ENCODE measurements around the gene MCRIP1.

The MCRIP1 gene

GRCh38 chr17:81865358-81865732 is 32.3 kb upstream of the MCRIP1 start:
- H3K9me3 ChIP-seq (ENCODE audit: control insufficient read depth, low read length): no peaks in the 10 kb centered on the region
- H4K8ac ChIP-seq (ENCODE audit: low read length): peak overlapping the region; percentile 62
- peaks cover 63% of the 10 kb centered on the region for H3K4me1 ChIP-seq (ENCODE audit: control insufficient read depth, insufficient read depth, low read depth, low read length)
- peaks cover 41 to 64% of the 10 kb centered on the region in 2 experiments for H3K36me3 ChIP-seq (ENCODE audit: control insufficient read depth in 1 of 2, insufficient read depth in 2 of 2, low read depth in 1 of 2, low read length in 2 of 2)
- H3K23ac ChIP-seq (ENCODE audit: low read length in 2 of 2): no peak overlapping the region
- over 99% methylated on average over 8 of the region's 8 CpGs for WGBS
- H3K79me1 ChIP-seq (replicated peaks; ENCODE audit: low read length, poor library complexity, severe bottlenecking): peaks cover 10% of the 10 kb centered on the region
- H2BK12ac ChIP-seq (ENCODE audit: low read length in 2 of 2): no peak overlapping the region
- H3K18ac ChIP-seq (ENCODE audit: low read depth in 1 of 2, low read length in 2 of 2): no peak overlapping the region
- H3K14ac ChIP-seq (ENCODE audit: low read length in 2 of 2): no peak overlapping the region
- H2BK5ac ChIP-seq (ENCODE audit: low read depth, low read length, poor library complexity, severe bottlenecking): no peak overlapping the region
- H4K91ac ChIP-seq (ENCODE audit: low read length): no peak overlapping the region
- no peak overlapping the region for H2BK120ac ChIP-seq (ENCODE audit: low read depth, low read length)
- H3K27me3 ChIP-seq (ENCODE audit: control insufficient read depth in 1 of 2, insufficient read depth in 1 of 2, low read length in 2 of 2): no peaks in the 10 kb centered on the region
- H3K4me3 ChIP-seq (ENCODE audit: insufficient read depth in 1 of 2, low read depth in 1 of 2, low read length in 2 of 2): no peak overlapping the region
- H2AK5ac ChIP-seq (ENCODE audit: low read length, severe bottlenecking): no peak overlapping the region
- no peak overlapping the region for H3K27ac ChIP-seq (ENCODE audit: low read length, poor library complexity, severe bottlenecking)
- DNase-seq: no peak
- no peak overlapping the region for H2BK15ac ChIP-seq (ENCODE audit: low read depth, poor library complexity, severe bottlenecking)
- no peak overlapping the region for H3K4me2 ChIP-seq (ENCODE audit: low read length, poor library complexity, severe bottlenecking)
- no peak overlapping the region for H2AFZ ChIP-seq (ENCODE audit: low read depth, low read length)
- H3K9ac ChIP-seq (ENCODE audit: low read length): no peak overlapping the region
- H3K4ac ChIP-seq (ENCODE audit: low read depth in 1 of 2, low read length in 2 of 2): no peak overlapping the region

GRCh38 chr17:81863833-81864768 is 31.0 kb upstream of the MCRIP1 start:
- Histone ChIP-seq H3K27ac (ENCODE audit: low read length, poor library complexity, severe bottlenecking) (no peak overlapping the region), H3K9me3 (ENCODE audit: control insufficient read depth, low read length) (no peaks in the 10 kb centered on the region), H3K4me2 (ENCODE audit: low read length, poor library complexity, severe bottlenecking) (no peak overlapping the region), H2BK15ac (ENCODE audit: low read depth, poor library complexity, severe bottlenecking) (peak overlapping the region; percentile 52), H3K79me1 (replicated peaks; ENCODE audit: low read length, poor library complexity, severe bottlenecking) (peaks cover 10% of the 10 kb centered on the region), H3K9ac (ENCODE audit: low read length) (peak overlapping the region; percentile 32), H3K4ac (ENCODE audit: low read depth in 1 of 2, low read length in 2 of 2) (no peak overlapping the region), H3K14ac (ENCODE audit: low read length in 2 of 2) (no peak overlapping the region), H2BK12ac (ENCODE audit: low read length in 2 of 2) (no peak overlapping the region), H3K23ac (ENCODE audit: low read length in 2 of 2) (peak overlapping the region in 1 of 2 experiments; percentile 47), H4K8ac (ENCODE audit: low read length) (no peak overlapping the region), H2BK120ac (ENCODE audit: low read depth, low read length) (no peak overlapping the region), H3K4me1 (ENCODE audit: control insufficient read depth, insufficient read depth, low read depth, low read length) (peaks cover 56% of the 10 kb centered on the region), H3K36me3 (ENCODE audit: control insufficient read depth in 1 of 2, insufficient read depth in 2 of 2, low read depth in 1 of 2, low read length in 2 of 2) (peaks cover 36 to 56% of the 10 kb centered on the region in 2 experiments), H2AFZ (ENCODE audit: low read depth, low read length) (no peak overlapping the region), H3K4me3 (ENCODE audit: insufficient read depth in 1 of 2, low read depth in 1 of 2, low read length in 2 of 2) (no peak overlapping the region), H3K27me3 (ENCODE audit: control insufficient read depth in 1 of 2, insufficient read depth in 1 of 2, low read length in 2 of 2) (no peaks in the 10 kb centered on the region), H2AK5ac (ENCODE audit: low read length, severe bottlenecking) (no peak overlapping the region), H2BK5ac (ENCODE audit: low read depth, low read length, poor library complexity, severe bottlenecking) (no peak overlapping the region), H4K91ac (ENCODE audit: low read length) (no peak overlapping the region), H3K18ac (ENCODE audit: low read depth in 1 of 2, low read length in 2 of 2) (no peak overlapping the region)
- DNase-seq: no peak
- WGBS: 96% methylated on average over 9 of the region's 9 CpGs

- H3K4me1 ChIP-seq (ENCODE audit: control insufficient read depth, insufficient read depth, low read depth, low read length): peaks cover 57% of the 10 kb centered on the region
- no peak overlapping the region for H3K18ac ChIP-seq (ENCODE audit: low read depth in 1 of 2, low read length in 2 of 2)
- H2BK12ac ChIP-seq (ENCODE audit: low read length in 2 of 2): no peak overlapping the region
- no peak overlapping the region for H2AFZ ChIP-seq (ENCODE audit: low read depth, low read length)
- no peak overlapping the region for H3K4me3 ChIP-seq (ENCODE audit: insufficient read depth in 1 of 2, low read depth in 1 of 2, low read length in 2 of 2)
- DNase-seq: peak; percentile 20
- H4K8ac ChIP-seq (ENCODE audit: low read length): no peak overlapping the region
- no peaks in the 10 kb centered on the region for H3K9me3 ChIP-seq (ENCODE audit: control insufficient read depth, low read length)
- H2BK120ac ChIP-seq (ENCODE audit: low read depth, low read length): no peak overlapping the region
- no peak overlapping the region for H3K23ac ChIP-seq (ENCODE audit: low read length in 2 of 2)
- no peak overlapping the region for H3K4ac ChIP-seq (ENCODE audit: low read depth in 1 of 2, low read length in 2 of 2)
- peak overlapping the region; percentile 32 for H3K9ac ChIP-seq (ENCODE audit: low read length)
- no peak overlapping the region for H3K14ac ChIP-seq (ENCODE audit: low read length in 2 of 2)
- H2AK5ac ChIP-seq (ENCODE audit: low read length, severe bottlenecking): no peak overlapping the region
- H3K79me1 ChIP-seq (replicated peaks; ENCODE audit: low read length, poor library complexity, severe bottlenecking): peaks cover 10% of the 10 kb centered on the region
- no peak overlapping the region for H2BK5ac ChIP-seq (ENCODE audit: low read depth, low read length, poor library complexity, severe bottlenecking)
- H3K4me2 ChIP-seq (ENCODE audit: low read length, poor library complexity, severe bottlenecking): no peak overlapping the region
- WGBS: 95% methylated on average over 5 of the region's 6 CpGs
- H2BK15ac ChIP-seq (ENCODE audit: low read depth, poor library complexity, severe bottlenecking): no peak overlapping the region
- peaks cover 35 to 56% of the 10 kb centered on the region in 2 experiments for H3K36me3 ChIP-seq (ENCODE audit: control insufficient read depth in 1 of 2, insufficient read depth in 2 of 2, low read depth in 1 of 2, low read length in 2 of 2)
- no peaks in the 10 kb centered on the region for H3K27me3 ChIP-seq (ENCODE audit: control insufficient read depth in 1 of 2, insufficient read depth in 1 of 2, low read length in 2 of 2)
- H3K27ac ChIP-seq (ENCODE audit: low read length, poor library complexity, severe bottlenecking): no peak overlapping the region
- no peak overlapping the region for H4K91ac ChIP-seq (ENCODE audit: low read length)
Observed at GRCh38 chr17:81863123-81863675, 30.1 kb upstream of the MCRIP1 start.
